Endothelial cell of umbilical vein (primary cell): ENCODE results near the gene FIGNL2. TPM values are rescaled to one million over a fixed set of nuclear protein-coding genes. Genes with fewer than 3 reads are reported as not detected.

ENCODE experiments used
- BruUV-seq: library from RNA; stranded (reverse); fragments of 400-500 nt; replicated peaks from 2 replicates; lab custom pipeline; 2021; lab: Mats Ljungman, UMichigan
- CTCF ChIA-PET: fragments of 300-600, 350-600 bp; sonication (Branson Sonifier 250); formaldehyde crosslinking; loops from one replicate; lab custom pipeline; 2021; ENCODE audit warnings: antibody characterized with exemption, inconsistent platforms; lab: Charles Lee
- POLR2A ChIA-PET: fragments of 300-600, 350-600 bp; sonication (Branson Sonifier 250); formaldehyde crosslinking; loops from one replicate; lab custom pipeline; 2021; ENCODE audit warnings: antibody characterized with exemption, inconsistent platforms; lab: Charles Lee
- DNase-seq: peaks from one replicate; pipeline ENCODE4 v3.0.0-alpha.2; 2011; ENCODE audit warnings: low read depth, low spot score
- FAIRE-seq: peaks from 2 replicates; lab custom pipeline; 2011; peaks lifted over from hg19 to GRCh38; lab: Jason Lieb, UNC
- H2AFZ ChIP-seq: 2 replicates; pipeline ENCODE4 v1.6.0; 2012; ENCODE audit warnings: low read depth, low read length, control low read depth, inconsistent platforms
- H3K27ac ChIP-seq: 2 replicates; pipeline ENCODE4 v1.5.1; 2011; ENCODE audit warnings: low read depth, mild to moderate bottlenecking, control low read depth, low read length, moderate library complexity; ENCODE audit not compliant: insufficient read depth
- H3K27me3 ChIP-seq, 2 experiments: 2 replicates each; pipeline versions ENCODE4 v1.6.0 to v1.6.1; 2011; ENCODE audit warnings: low read length in 2 of 2, mixed read lengths in 1 of 2; ENCODE audit not compliant: control insufficient read depth in 2 of 2, insufficient read depth in 2 of 2
- H3K36me3 ChIP-seq, 2 experiments: 2 replicates in 1 of 2; 3 replicates in 1 of 2; pipeline ENCODE4 v1.5.1; 2011; ENCODE audit warnings: low read length in 2 of 2, mild to moderate bottlenecking in 1 of 2, moderate library complexity in 1 of 2; ENCODE audit not compliant: control insufficient read depth in 2 of 2, insufficient read depth in 2 of 2; ENCODE audit errors: extremely low read depth in 1 of 2
- H3K4me1 ChIP-seq: 3 replicates; pipeline ENCODE4 v1.5.1; 2011; ENCODE audit warnings: mild to moderate bottlenecking, low read length; ENCODE audit not compliant: control insufficient read depth, insufficient read depth; ENCODE audit errors: extremely low read depth
- H3K4me2 ChIP-seq: 2 replicates; pipeline ENCODE4 v1.6.1; 2011; ENCODE audit warnings: low read length, control low read depth, mixed read lengths; ENCODE audit not compliant: insufficient read depth
- H3K4me3 ChIP-seq, 3 experiments: fragments of 200-600 bp in 1 of 3; sonication (generic), shearing (Covaris generic) in 1 of 3; replicated peaks in 1 of 3; 2 replicates each; pipeline ENCODE4 v1.5.1; 2011 to 2016; ENCODE audit warnings: control low read depth in 3 of 3, low read length in 3 of 3, mild to moderate bottlenecking in 2 of 3, inconsistent platforms in 1 of 3, low read depth in 1 of 3, moderate library complexity in 1 of 3; ENCODE audit not compliant: insufficient read depth in 1 of 3
- H3K79me2 ChIP-seq: 2 replicates; pipeline ENCODE4 v1.6.0; 2012; ENCODE audit warnings: low read length, inconsistent platforms; ENCODE audit not compliant: control insufficient read depth, insufficient read depth
- H3K9ac ChIP-seq: replicated peaks from 2 replicates; pipeline ENCODE3; 2011; ENCODE audit warnings: low read length, control low read depth; ENCODE audit not compliant: insufficient read depth; ENCODE audit errors: extremely low read depth
- H3K9me1 ChIP-seq: replicated peaks from 3 replicates; pipeline ENCODE4 v1.6.0; 2011; ENCODE audit warnings: mild to moderate bottlenecking, low read length; ENCODE audit not compliant: control insufficient read depth, insufficient read depth; ENCODE audit errors: extremely low read depth
- H3K9me3 ChIP-seq: replicated peaks from 2 replicates; pipeline ENCODE4 v1.5.1; 2012; ENCODE audit warnings: low read length, inconsistent platforms; ENCODE audit not compliant: control insufficient read depth, insufficient read depth
- H4K20me1 ChIP-seq: replicated peaks from 2 replicates; pipeline ENCODE3; 2011; ENCODE audit warnings: mild to moderate bottlenecking, low read length; ENCODE audit not compliant: control insufficient read depth, insufficient read depth; ENCODE audit errors: extremely low read depth
- CTCF ChIP-seq, 2 donors: IDR thresholded peaks; 1 replicate in 1 of 2; 2 replicates in 1 of 2; pipeline ENCODE4 v1.5.1; 2011; ENCODE audit warnings: low read length in 2 of 2, mild to moderate bottlenecking in 2 of 2, moderate library complexity in 2 of 2, control low read depth in 1 of 2, inconsistent platforms in 1 of 2, low read depth in 1 of 2; ENCODE audit not compliant: insufficient read depth in 1 of 2; ENCODE audit errors: extremely low read depth in 1 of 2
- EZH2 ChIP-seq: IDR thresholded peaks from 2 replicates; pipeline ENCODE4 v1.6.1; 2012; ENCODE audit warnings: borderline replicate concordance, low read depth, mild to moderate bottlenecking, moderate library complexity, low read length, inconsistent platforms; ENCODE audit not compliant: severe bottlenecking
- FOS ChIP-seq: IDR thresholded peaks from 2 replicates; pipeline ENCODE4 v1.6.1; 2011; ENCODE audit warnings: mild to moderate bottlenecking, low read length, moderate library complexity, borderline replicate concordance; ENCODE audit not compliant: insufficient read depth
- GATA2 ChIP-seq: IDR thresholded peaks from 2 replicates; pipeline ENCODE4 v1.7.0; 2011; ENCODE audit warnings: low read depth, mild to moderate bottlenecking, moderate library complexity, mixed read lengths, low read length; ENCODE audit not compliant: insufficient read length, insufficient read depth
- JUN ChIP-seq: IDR thresholded peaks from 2 replicates; pipeline ENCODE4 v1.6.1; 2011; ENCODE audit warnings: borderline replicate concordance, low read depth; ENCODE audit not compliant: insufficient read length, insufficient read depth
- MAX ChIP-seq: IDR thresholded peaks from 2 replicates; pipeline ENCODE4 v1.6.1; 2011; ENCODE audit not compliant: insufficient read depth, insufficient read length
- MYC ChIP-seq: IDR thresholded peaks from one replicate; pipeline ENCODE4 v1.6.1; 2011; ENCODE audit warnings: mild to moderate bottlenecking, low read depth, low read length
- POLR2A ChIP-seq: IDR thresholded peaks from 2 replicates; pipeline ENCODE4 v1.6.1; 2012; ENCODE audit warnings: low read depth, mild to moderate bottlenecking, control low read depth, low read length
- POLR2AphosphoS5 ChIP-seq: IDR thresholded peaks from 2 replicates; pipeline ENCODE4 v1.6.1; 2012; ENCODE audit warnings: low read depth, mild to moderate bottlenecking, control low read depth, low read length, moderate library complexity; ENCODE audit not compliant: insufficient read depth
- dilution Hi-C: fragments of 300-500 bp; cut with MboI; formaldehyde crosslinking; loops from one replicate; pipeline ENCODE4 v1.15.0; 2019; ENCODE audit warnings: low sequenced_read_pairs; ENCODE audit not compliant: extremely low pct_ligation_motif_present
- intact Hi-C: fragments of 100-400 bp; cut with micrococcal nuclease; formaldehyde crosslinking; loops from one replicate; pipeline ENCODE4 v1.10.0; 2022
- polyA plus RNA-seq, 4 experiments: library from polyadenylated mRNA; depleted of rRNA in 3 of 4; stranded (reverse) in 3 of 4; unstranded in 1 of 4; fragments of >200 nt; gene quantifications; 2 replicates each; pipeline versions ENCODE4 v1.2.1 to v1.2.3, GENCODE V29; 2011 to 2012; ENCODE audit warnings: missing spikeins in 1 of 4
- total RNA-seq: library from RNA; stranded (reverse); gene quantifications from 2 replicates; pipeline ENCODE4 v1.2.3, GENCODE V29; 2021

Gene FIGNL2
- total and polyA plus RNA-seq, 2 donors (not counting 3 experiments of a cell fraction or from before 2014, with no cell fraction given): 1.4 to 2.4 TPM

DNA sequence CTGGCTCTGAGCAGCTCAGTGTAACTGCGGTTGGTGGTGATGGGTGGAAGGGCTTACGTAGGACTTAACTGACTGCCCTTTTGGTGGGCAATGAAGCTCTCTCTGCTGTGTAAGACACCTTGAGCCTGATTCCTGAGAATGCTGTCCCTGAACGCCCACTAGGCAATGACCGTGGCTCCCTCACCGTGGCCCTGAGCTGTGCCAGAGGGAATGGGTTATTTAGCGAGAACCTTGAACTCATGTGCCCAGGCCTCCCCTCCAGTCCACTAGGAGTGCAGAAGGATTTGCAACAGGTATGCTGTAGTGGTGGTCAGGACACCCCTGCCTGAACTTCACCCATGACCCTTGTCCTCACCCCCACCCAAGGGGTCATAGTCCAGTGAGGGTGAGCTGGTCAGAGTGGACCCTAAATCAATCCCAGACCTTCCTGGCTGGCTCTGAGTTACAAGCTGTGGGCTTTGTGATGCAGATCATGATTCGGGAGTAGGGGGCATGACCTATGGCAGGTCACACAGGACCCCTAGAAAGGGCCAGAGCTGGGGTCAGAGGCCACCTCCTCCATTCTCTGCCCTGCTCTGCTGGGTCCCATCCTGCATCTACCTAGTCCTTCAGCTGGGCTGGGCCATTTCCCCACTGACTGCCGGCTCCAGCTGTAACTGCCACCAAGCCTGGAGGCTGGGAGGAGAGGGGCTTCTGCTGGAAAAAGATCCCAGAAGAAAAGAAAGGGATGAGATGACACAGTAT lies 24.9 kb upstream of the FIGNL2 start:
- Histone ChIP-seq H4K20me1 (no peaks in the 10 kb centered on the region), H3K27me3 (no peaks in the 10 kb centered on the region), H3K4me1 (peaks cover 6% of the 10 kb centered on the region), H3K9ac (no peak overlapping the region), H3K36me3 (no peaks in the 10 kb centered on the region), H3K4me2 (no peak overlapping the region), H3K4me3 (no peak overlapping the region), H3K27ac (no peak overlapping the region), H3K9me3 (no peaks in the 10 kb centered on the region), H2AFZ (no peak overlapping the region), H3K79me2 (no peaks in the 10 kb centered on the region), H3K9me1 (no peaks in the 10 kb centered on the region)
- TF ChIP-seq EZH2 (no peak), GATA2 (no peak), FOS (no peak), POLR2AphosphoS5 (no peak), CTCF (IDR thresholded peaks at IDR 0.05; ENCODE audit: extremely low read depth in 1 of 2, insufficient read depth in 1 of 2, low read depth in 1 of 2, low read length in 2 of 2) (no peak), POLR2A (no peak), MAX (no peak), JUN (no peak), MYC (no peak)
- dilution Hi-C loops: no loop called here
- intact Hi-C loops: loop anchor here (10.0 kb wide), 1 partner anchor 189 kb away; no protein-coding TSS in a partner anchor
- BruUV-seq: no TSS peak
- CTCF ChIA-PET: interaction anchor here (1.2 to 5.0 kb wide), 7 partner anchors 10 to 453 kb away, joined by 5 to 105 read pairs (median 34); partner anchors contain the start of gene FIGNL2
- FAIRE-seq (no peak), DNase-seq (no peak)
- POLR2A ChIA-PET: no interaction called here
